HG03571 (cell line): Measurements from ENCODE around the gene GTF2IRD1.
"Not testable (repeated sequence)": the region's sequence is repeated elsewhere in the genome, so short reads cannot be mapped to it uniquely, and the experiment has no call there.

ENCODE experiments used
- ATAC-seq: cut with Tn5 transposase; IDR thresholded peaks from one replicate; pipeline ENCODE4 v1.9.1; 2021; ENCODE audit not compliant: unreplicated experiment

GTF2IRD1 gene

DNA sequence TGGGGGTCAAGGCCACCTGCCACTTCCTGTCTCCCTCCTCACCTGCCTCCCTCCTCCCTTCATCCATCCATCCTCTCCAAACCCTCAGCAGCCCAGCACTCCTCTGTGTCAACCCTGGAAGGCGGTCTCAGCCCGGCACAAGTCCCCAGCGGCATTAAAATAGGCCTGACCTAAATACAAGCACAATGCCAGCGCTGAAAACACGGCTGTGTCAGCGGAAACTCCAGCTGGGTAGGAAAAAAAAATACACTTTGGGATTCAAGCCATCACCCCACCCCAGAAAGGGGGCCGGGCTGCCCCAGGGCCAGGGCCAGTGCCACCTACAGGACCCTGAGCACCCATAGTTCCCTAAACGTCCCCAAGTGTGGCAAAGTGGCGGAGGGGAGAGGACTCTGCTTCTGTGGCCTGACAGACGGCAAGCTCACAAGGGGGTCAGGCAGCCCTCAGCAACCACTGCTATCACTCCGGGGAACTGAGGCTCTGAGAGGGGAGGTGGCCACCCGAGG, 22.7 kb upstream of the GTF2IRD1 start:
- ATAC-seq = no peak

DNA sequence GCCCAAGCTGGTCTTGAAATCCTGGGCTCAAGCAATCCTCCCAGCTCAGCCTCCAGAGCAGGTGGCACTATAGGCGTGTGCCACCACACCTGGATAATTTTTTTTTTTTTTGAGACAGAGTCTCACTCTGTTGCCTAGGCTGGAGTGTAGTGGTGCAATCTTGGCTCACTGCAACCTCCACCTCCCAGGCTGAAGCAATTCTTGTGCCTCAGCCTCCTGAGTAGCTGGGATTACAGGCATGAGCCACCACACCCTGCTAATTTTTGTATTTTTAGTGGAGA, 16.5 kb upstream of the GTF2IRD1 start:
- not testable (repeated sequence) for ATAC-seq

GRCh38 chr7:74438327-74438726, 15.4 kb upstream of the GTF2IRD1 start:
- ATAC-seq = no peak

GRCh38 chr7:74439541-74439940, 14.2 kb upstream of the GTF2IRD1 start:
- no peak for ATAC-seq

- ATAC-seq = not testable (repeated sequence)
Measured at GRCh38 chr7:74440143-74440542, 13.6 kb upstream of the GTF2IRD1 start.

DNA sequence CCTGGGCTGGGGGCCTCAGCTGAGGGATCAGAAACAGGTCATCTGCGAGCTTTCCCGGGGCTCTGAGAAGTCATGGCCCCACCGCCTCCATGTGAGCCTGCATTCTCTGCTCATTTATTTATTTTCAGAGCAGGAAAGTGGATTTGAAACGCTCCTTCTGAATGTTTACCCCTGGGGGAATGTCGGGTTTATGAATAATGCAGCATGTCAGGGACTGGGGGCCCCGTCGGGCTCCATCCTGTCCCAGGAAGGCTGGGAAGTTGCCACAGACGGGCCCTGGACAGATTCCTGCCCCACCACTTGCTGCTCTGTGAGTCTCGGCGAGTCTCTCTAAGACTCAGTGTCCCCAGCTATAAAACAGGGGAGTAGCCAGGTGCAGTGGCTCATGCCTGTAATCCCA, 11.9 kb upstream of the GTF2IRD1 start:
- no peak for ATAC-seq

DNA sequence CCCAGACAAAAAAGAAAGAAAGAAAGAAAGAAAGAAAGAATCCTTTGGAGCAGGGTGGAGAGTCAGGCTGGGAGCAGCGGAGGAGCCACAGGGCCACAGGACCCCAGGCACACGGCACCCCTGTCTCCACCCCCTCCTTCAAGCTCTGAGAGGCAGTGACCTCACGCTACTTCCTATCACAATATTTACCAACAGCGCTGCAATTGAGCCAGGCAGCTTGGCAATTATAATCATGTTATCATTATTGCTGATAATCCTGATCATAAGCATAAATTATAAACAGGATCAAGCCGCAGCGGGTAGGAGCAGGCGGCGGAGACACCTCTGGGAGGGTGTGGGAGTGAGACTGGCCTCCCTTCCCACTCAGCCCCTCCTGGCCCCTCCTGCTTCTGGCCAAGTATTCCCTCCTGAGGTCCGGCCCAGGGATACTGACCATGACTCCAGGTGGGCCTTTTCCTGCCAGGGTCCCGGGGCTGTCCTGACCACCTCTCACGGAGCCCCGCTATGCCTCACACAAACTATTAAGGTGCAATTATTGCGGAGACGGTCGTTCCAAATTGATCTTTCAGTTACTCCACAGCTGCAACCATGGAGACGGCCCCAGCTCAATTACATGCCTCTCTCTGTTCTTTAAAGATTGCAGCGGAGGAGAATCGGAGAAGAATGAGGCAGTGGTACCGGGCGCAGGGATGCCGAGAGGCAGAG, 10.0 kb upstream of the GTF2IRD1 start:
- ATAC-seq = no peak

- no peak for ATAC-seq
Measured at GRCh38 chr7:74449144-74449543, 4.6 kb upstream of the GTF2IRD1 start.

- ATAC-seq = no peak
Measured at GRCh38 chr7:74449809-74450397, 3.8 kb upstream of the GTF2IRD1 start.

DNA sequence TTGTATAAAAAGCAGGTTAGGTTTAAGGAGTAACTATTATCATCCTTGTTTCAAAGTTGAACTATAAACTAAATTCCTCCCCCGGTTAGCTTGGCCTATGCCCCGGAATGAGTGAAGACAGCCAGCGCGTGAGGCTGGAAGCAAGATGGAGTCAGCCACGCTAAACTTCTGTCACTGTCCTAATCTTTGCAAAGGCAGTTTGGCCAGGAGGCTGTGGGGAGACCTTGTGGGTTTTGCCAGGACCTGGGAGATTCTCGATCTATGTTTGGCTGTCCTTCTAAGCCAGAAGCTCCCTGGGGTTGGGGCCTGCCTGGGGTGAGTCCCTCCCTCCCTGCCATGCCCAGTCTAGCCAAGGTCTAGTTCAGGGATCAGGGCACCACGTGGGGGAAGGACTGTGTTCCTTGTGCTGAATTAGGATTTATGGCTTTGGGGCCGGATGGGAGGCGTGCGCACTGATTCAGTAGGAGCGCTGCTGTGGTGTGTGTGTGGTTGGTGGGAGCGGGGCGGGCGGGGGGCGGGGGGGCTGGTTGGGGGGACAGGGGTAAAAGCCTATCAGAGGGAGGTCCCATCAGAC, 871 bp upstream of the GTF2IRD1 start:
- ATAC-seq = no peak

DNA sequence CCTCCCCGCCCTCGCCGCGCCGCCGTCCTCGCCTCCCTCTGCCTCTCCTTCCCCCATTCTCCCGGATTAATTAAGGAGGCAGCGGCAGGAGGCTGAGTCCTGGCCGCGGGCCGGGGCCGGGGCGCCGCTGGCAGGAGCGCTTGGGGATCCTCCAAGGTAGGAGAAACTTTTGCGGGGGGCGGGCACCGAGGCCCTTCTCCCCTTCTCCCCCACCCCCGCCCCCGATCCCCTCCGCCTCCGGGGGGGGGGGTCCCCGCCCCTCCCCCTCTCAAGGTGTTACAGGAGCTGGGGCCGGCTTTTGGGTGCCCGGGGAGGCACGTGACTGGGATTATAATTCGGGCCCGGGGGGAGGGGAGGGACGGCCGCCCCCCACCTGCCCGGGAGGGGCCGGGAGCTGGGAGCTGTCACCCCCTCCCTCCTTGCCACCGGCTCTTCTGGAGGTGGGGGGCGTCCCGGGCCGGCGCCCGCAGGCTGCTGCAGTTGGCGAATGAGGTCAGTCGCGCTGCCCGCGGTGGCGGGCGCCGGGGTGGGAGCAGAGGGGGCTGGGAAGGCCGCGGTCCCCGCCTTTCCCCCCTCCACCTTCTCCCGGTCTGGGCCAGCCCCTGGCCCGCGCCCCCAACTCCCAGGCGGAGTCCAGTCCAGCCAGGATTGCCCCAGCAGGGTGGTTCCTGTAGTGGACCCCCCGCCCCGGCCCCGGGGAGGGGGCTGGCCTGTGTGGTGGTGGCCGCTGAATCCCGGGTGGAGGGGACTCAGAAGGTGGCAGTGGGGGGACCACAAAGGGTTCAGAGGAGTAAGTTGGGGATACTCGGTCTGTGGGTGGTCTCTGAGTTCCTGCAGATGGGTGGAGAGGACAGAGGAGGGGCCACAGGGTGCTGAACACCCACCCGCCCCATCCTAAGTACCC, 567 bp downstream of the GTF2IRD1 start:
- no peak for ATAC-seq

- ATAC-seq = no peak
Measured at GRCh38 chr7:74454925-74455288, 1.2 kb downstream of the GTF2IRD1 start.

DNA sequence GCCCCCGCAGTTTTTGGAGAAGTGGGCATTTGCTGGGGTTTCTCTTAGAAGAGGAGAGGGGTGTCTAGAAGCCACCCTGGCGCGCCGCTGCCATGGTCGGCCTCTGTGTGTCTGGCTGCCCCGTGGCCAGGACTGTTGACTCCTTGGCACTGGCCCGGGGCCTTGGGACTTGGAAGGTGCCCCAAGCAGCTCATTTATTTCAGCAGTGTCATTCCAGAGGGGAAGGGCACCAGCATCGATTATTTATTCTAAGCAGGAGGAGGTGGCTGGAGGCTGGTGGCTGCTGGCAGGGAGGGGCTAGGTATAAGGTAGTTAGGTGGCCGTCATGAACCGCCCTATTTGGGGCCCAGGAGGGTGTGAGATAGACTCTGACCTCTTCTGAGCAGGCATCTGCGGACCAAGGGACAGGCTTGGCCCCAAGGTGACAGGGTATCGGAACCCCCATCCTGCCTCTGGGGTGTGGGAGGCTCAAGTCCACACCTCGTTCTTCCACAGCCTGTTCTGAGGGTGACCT, 1.6 kb downstream of the GTF2IRD1 start:
- no peak for ATAC-seq

DNA sequence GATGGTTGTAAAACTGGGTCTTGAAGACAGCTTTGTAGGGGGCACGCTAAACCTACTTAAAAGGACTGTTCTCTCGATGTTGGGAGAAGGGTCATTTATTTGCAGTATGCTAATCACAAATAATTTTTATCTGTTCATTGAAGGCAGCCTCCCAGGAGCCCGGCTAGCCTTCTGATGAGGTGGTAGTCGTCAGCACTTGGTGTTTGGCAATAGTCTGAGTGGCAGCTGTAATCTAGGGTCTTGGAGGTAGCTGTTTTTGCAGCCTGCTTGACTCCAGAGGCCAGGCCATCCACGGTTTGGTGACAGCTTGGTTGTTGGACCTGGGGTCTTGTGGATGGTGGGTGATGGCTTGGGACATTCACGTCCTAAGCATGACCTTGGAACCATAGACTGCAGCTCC, 2.2 kb downstream of the GTF2IRD1 start:
- no peak for ATAC-seq

- no peak for ATAC-seq
Measured at GRCh38 chr7:74457007-74457406, 3.3 kb downstream of the GTF2IRD1 start.

DNA sequence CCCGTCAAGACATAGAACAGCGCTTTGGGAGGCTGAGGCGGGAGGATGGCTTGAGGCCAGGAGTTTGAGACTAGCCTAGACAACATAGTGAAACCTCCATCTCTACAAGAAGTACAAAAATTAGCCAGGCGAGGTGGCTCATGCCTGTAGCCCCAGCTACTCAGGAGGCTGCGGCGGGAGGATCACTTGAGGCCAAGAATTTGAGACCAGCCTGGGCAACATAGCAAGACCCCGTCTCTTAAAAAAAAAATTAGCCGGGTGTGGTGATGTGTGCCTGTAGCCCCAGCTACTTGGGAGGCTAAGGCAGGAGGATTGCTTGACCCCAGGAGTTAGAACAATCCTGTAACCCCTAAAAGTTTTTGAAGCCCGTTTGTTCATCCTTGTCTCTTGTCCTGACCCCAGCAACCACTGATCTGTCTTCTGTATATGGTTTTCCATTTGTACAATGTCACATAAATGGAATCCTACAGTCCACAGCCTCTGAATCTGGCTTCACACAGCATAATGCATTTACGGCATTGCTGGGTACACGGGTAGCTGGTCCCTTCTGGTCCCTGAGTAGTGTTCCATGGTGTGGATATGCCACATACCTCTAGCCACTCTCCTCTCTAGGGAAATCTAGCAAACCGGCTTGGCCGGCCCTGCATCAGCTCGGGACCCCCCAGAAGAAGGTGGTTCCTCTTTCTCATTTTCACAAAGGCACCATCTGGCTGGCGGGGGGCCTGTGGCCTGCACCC, 8.4 kb downstream of the GTF2IRD1 start:
- no peak for ATAC-seq

GRCh38 chr7:74462707-74463100, 9.0 kb downstream of the GTF2IRD1 start:
- ATAC-seq = no peak

DNA sequence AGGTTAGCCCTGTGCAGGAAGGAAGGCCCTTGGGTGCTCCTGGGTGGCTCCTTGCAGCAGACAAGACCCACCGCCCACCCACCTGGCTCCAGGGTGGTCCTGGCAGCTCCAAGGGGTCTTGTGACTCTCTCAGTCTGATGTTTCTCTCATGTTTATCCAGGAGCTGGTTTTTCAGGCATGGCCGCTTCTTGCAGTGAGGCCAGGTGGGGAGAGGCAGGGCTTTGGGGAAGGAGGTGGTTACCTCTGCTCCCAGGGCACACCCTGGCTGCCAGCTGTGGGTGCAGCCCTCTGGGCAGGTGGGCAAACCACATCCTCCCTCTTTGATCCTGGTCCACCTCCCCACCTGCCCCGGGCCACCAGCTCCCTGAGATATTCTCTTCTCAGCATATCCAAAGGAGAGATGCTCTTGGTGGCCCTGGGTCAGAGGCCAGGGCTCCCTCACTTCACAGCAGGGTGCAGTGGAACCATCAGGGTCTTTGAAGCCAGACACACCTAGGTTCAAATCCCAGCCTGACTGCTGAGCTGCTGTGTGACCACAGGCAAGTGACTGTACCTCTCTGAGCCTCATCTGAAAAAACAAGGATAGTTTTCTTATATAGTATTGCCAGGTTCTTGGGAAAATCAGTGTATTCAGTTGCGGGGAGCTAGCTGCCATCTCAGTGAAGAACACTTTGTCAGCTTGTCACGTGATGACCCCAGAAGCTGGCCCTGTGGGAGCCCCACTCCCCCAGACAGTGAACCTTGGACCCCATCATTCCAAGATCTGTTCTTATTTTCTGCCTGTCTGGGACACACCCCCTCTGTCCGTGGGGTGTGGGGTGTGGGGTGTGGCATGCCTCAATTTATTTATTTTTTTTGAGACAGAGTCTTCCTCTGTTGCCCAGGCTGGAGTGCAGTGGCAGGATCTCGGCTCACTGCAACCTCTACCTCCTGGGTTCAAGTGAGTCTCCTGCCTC, 11.5 kb downstream of the GTF2IRD1 start:
- ATAC-seq = no peak

DNA sequence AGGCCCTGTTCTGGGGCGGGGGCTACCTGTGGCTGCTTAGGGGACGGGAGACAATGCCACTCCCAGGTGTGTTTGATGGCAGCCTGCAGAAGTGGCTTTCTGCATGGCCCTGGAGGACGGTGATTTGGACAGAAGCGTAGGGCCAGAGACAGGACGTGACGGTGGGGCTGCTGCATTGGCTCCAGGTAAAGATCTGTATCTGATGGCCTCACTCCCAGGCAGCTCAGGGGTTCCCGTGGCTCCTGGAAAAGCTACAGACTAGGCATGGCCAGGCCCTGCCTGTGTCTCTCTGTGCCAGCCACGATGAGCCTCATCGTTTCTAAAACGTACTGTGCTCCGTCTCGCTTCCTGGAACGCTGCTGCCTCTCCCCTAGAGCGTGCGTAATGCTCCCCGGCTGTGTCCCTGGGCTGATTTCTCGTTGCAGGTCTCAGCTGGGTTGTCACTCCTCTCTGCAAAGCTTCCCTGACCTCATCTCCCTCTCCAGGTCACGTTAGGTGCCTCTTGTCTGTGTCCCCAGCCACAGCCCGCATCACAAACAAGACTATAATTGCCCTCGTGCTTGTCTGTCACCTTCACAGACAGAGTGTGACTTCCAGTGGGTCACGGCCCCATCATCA, 12.6 kb downstream of the GTF2IRD1 start:
- no peak for ATAC-seq
